Epidermal melanocyte (primary cell): Measurements from ENCODE around the gene NSD1.

Experiments
- DNase-seq: peaks from one replicate; pipeline ENCODE4 v3.0.0; 2011; ENCODE audit warnings: low spot score; ENCODE audit not compliant: insufficient read length

Gene NSD1

GRCh38 chr5:177349362-177349647 lies 215.7 kb downstream of the NSD1 start:
- no peak for DNase-seq

- DNase-seq, result no peak
These were observed 216.2 kb downstream of the NSD1 start for GRCh38 chr5:177349762-177350161.
